ENCODE results near the gene MARF1.
"Not testable (repeated sequence)": the region's sequence is repeated elsewhere in the genome, so short reads cannot be mapped to it uniquely, and the experiment has no call there.

Gene MARF1, protein sequence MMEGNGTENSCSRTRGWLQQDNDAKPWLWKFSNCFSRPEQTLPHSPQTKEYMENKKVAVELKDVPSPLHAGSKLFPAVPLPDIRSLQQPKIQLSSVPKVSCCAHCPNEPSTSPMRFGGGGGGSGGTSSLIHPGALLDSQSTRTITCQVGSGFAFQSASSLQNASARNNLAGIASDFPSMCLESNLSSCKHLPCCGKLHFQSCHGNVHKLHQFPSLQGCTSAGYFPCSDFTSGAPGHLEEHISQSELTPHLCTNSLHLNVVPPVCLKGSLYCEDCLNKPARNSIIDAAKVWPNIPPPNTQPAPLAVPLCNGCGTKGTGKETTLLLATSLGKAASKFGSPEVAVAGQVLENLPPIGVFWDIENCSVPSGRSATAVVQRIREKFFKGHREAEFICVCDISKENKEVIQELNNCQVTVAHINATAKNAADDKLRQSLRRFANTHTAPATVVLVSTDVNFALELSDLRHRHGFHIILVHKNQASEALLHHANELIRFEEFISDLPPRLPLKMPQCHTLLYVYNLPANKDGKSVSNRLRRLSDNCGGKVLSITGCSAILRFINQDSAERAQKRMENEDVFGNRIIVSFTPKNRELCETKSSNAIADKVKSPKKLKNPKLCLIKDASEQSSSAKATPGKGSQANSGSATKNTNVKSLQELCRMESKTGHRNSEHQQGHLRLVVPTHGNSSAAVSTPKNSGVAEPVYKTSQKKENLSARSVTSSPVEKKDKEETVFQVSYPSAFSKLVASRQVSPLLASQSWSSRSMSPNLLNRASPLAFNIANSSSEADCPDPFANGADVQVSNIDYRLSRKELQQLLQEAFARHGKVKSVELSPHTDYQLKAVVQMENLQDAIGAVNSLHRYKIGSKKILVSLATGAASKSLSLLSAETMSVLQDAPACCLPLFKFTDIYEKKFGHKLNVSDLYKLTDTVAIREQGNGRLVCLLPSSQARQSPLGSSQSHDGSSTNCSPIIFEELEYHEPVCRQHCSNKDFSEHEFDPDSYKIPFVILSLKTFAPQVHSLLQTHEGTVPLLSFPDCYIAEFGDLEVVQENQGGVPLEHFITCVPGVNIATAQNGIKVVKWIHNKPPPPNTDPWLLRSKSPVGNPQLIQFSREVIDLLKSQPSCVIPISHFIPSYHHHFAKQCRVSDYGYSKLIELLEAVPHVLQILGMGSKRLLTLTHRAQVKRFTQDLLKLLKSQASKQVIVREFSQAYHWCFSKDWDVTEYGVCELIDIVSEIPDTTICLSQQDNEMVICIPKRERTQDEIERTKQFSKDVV (N-terminal part only)

GRCh38 chr16:15643048-15643945 lies at the start of gene MARF1:
Gene MARF1, minus strand, starts transcription at chr16:15643154. Its CDS starts 3,921 bp downstream, at chr16:15639233.
- Histone ChIP-seq H3K36me3 (ENCODE audit: control insufficient read depth, insufficient read depth, low read length) (no peaks in the 10 kb centered on the region), H3K27me3 (replicated peaks; ENCODE audit: control insufficient read depth, insufficient read depth, low read length) (no peaks in the 10 kb centered on the region), H3K4me3 (replicated peaks; ENCODE audit: low read depth, low read length) (peak within 1 kb of the TSS; percentile 76)
- DNase-seq (ENCODE audit: extremely low read depth, insufficient read length): peak; percentile 97
- TF ChIP-seq, protein P1, sequence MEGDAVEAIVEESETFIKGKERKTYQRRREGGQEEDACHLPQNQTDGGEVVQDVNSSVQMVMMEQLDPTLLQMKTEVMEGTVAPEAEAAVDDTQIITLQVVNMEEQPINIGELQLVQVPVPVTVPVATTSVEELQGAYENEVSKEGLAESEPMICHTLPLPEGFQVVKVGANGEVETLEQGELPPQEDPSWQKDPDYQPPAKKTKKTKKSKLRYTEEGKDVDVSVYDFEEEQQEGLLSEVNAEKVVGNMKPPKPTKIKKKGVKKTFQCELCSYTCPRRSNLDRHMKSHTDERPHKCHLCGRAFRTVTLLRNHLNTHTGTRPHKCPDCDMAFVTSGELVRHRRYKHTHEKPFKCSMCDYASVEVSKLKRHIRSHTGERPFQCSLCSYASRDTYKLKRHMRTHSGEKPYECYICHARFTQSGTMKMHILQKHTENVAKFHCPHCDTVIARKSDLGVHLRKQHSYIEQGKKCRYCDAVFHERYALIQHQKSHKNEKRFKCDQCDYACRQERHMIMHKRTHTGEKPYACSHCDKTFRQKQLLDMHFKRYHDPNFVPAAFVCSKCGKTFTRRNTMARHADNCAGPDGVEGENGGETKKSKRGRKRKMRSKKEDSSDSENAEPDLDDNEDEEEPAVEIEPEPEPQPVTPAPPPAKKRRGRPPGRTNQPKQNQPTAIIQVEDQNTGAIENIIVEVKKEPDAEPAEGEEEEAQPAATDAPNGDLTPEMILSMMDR (IDR thresholded peaks at IDR 0.05; ENCODE audit: insufficient read depth, low read length, poor library complexity, severe bottlenecking): peak; percentile 38

DNA sequence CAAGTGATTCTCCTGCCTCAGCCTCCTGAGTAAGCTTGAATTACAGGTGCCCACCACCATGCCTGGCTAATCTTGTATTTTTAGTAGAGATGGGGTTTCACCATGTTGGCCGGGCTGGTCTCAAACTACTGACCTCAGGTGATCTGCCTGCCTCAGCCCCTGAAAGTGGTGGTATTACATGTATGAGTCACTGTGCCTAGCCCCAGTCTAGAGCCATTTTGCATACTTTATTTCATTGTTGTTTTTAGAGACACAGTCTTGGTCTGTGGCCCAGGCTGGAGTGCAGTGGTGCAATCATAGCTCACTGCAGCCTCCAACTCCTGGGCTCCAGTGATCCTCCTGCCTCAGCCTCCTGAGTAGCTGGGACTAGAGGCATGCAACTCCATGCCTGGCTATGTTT lies 49.6 kb upstream of the MARF1 start:
- not testable (repeated sequence) for DNase-seq (ENCODE audit: extremely low read depth, insufficient read length); H3K27me3 ChIP-seq (replicated peaks; ENCODE audit: control insufficient read depth, insufficient read depth, low read length); H3K4me3 ChIP-seq (replicated peaks; ENCODE audit: low read depth, low read length)
- peaks cover 45% of the 10 kb centered on the region for H3K36me3 ChIP-seq (ENCODE audit: control insufficient read depth, insufficient read depth, low read length)

- no peaks in the 10 kb centered on the region for H3K27me3 ChIP-seq (replicated peaks; ENCODE audit: control insufficient read depth, insufficient read depth, low read length)
- no peak for DNase-seq (ENCODE audit: extremely low read depth, insufficient read length)
- TF ChIP-seq, protein P1 (IDR thresholded peaks at IDR 0.05; ENCODE audit: insufficient read depth, low read length, poor library complexity, severe bottlenecking): no peak
- H3K36me3 ChIP-seq (ENCODE audit: control insufficient read depth, insufficient read depth, low read length): peaks cover 45% of the 10 kb centered on the region
- no peak overlapping the region for H3K4me3 ChIP-seq (replicated peaks; ENCODE audit: low read depth, low read length)
Observed at GRCh38 chr16:15691046-15691445, 48.1 kb upstream of the MARF1 start.

GRCh38 chr16:15690296-15690695 lies 47.3 kb upstream of the MARF1 start:
- no peak overlapping the region for H3K4me3 ChIP-seq (replicated peaks; ENCODE audit: low read depth, low read length)
- no peaks in the 10 kb centered on the region for H3K27me3 ChIP-seq (replicated peaks; ENCODE audit: control insufficient read depth, insufficient read depth, low read length)
- peaks cover 43% of the 10 kb centered on the region for H3K36me3 ChIP-seq (ENCODE audit: control insufficient read depth, insufficient read depth, low read length)
- DNase-seq (ENCODE audit: extremely low read depth, insufficient read length): no peak
- TF ChIP-seq, protein P1 (IDR thresholded peaks at IDR 0.05; ENCODE audit: insufficient read depth, low read length, poor library complexity, severe bottlenecking): no peak

DNA sequence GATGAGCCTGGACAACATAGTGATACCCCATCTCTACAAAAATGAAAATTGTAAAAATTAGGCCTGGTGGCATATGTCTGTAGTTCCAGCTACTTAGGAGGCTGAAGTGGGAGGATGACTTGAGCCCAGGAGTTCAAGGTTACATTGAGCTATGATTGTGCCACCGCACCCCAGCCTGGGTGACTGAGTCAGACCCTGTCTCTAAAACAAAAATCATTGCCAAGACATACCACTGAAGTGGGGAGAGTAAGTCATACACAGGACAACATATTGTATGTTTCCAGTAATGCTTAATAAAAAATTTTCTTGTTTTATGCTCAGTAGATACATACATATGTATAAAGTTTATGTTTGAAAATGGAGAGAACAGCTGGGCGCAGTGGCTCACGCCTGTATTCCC lies 46.3 kb upstream of the MARF1 start:
- Histone ChIP-seq H3K27me3 (replicated peaks; ENCODE audit: control insufficient read depth, insufficient read depth, low read length) (no peaks in the 10 kb centered on the region), H3K36me3 (ENCODE audit: control insufficient read depth, insufficient read depth, low read length) (peaks cover 41% of the 10 kb centered on the region), H3K4me3 (replicated peaks; ENCODE audit: low read depth, low read length) (no peak overlapping the region)
- DNase-seq (ENCODE audit: extremely low read depth, insufficient read length): no peak
- TF ChIP-seq, protein P1 (IDR thresholded peaks at IDR 0.05; ENCODE audit: insufficient read depth, low read length, poor library complexity, severe bottlenecking): no peak

All from GM06990 (cell line).